HG03565 (cell line): ENCODE results near the gene CCDC34.

Source experiments
- ATAC-seq: cut with Tn5 transposase; IDR thresholded peaks from one replicate; pipeline ENCODE4 v1.9.1; 2021; ENCODE audit warnings: mild to moderate bottlenecking, moderate library complexity; ENCODE audit not compliant: unreplicated experiment

Gene CCDC34, protein sequence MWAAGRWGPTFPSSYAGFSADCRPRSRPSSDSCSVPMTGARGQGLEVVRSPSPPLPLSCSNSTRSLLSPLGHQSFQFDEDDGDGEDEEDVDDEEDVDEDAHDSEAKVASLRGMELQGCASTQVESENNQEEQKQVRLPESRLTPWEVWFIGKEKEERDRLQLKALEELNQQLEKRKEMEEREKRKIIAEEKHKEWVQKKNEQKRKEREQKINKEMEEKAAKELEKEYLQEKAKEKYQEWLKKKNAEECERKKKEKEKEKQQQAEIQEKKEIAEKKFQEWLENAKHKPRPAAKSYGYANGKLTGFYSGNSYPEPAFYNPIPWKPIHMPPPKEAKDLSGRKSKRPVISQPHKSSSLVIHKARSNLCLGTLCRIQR

GRCh38 chr11:27362749-27363575 is at the start of gene CCDC34:
TSS of gene CCDC34 (minus strand) at chr11:27363215. CDS start at chr11:27363194, 21 bp downstream.
- peak; percentile 100 for ATAC-seq

DNA sequence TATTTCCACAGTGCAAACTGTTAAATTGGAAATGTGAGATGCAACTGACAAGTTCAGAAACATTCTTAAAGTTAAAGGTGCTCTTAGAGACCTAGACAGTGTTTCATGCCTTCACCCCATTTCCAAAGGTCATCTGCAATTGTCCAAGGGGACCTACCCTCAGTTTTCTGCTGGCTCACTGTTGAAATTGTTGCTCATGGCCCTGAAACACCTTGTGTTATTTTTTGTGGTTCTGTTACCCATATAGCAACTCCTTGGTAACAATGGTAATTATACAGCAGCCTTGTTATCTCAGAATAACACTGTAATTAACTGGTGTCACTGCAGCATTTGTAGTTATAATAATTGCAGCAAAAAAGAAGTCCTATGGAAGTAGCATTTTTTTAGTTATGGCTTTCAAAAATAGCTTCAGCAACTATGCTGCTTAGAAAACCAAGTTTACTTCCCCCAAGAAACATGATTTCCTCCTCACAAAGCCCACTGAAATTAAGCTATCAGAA is 49.2 kb upstream of the CCDC34 start:
- no peak for ATAC-seq

- no peak for ATAC-seq
Observed at GRCh38 chr11:27411328-27411727, 48.3 kb upstream of the CCDC34 start.

GRCh38 chr11:27410272-27410671 is 47.3 kb upstream of the CCDC34 start:
- no peak for ATAC-seq

DNA sequence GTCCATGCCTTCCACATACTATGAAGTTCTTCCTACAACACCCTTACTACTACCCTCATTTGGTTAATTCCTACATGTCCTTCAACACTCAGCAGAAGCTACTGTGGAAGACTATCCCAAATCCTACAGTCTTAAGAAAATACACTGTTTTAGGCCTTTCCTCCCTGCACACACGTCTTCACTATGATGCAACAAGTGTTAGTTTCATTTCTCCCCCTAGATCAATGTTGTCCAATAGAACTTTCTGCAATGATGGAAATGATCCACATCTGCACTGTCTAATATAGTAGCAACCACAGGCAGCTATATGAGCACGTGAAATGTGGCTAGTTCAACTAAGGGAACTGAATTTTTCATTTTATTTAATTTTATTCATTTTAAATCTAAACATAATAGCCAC is 46.7 kb upstream of the CCDC34 start:
- ATAC-seq: no peak

GRCh38 chr11:27409049-27409448 is 46.0 kb upstream of the CCDC34 start:
- no peak for ATAC-seq

GRCh38 chr11:27408246-27408800 is 45.3 kb upstream of the CCDC34 start:
- ATAC-seq: no peak

DNA sequence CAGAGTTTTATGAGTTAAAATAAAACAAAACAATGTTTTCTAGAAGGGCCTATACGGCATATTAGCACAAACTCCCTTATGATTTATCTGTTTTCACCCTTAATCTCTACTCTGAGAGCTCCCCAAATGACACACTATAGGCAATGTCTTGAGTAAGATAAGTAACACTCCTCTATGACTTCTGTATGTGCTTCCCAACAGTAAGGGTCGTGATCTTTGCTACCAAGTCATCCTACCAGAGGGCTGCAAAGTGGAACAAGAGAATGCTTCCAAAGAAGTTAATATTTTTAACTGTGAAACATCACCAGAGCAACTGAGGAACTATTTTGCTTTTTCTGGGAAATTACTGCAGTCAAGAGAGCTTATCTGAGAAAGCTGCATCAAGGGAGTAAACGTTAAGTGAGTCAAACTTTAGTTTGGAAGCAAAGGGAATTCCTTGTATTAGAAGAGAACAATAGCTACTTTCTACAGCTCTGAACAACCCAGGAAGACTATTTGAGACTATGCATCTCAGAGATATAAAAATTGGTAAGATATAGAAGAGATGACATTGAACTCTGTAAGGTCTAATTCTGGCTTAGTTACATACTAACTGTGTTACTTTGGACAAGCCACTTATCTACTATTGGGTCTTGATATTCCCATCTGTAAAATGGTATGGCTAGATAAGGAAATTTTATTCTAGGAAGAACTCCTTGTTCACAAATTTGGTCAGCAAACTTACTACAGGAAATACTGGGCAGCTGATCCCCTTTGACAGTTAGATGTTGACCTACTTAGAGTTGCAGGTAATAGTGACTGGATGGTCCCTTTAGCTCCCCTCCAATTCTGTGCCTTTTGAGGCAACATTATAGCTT is 43.7 kb upstream of the CCDC34 start:
- no peak for ATAC-seq

DNA sequence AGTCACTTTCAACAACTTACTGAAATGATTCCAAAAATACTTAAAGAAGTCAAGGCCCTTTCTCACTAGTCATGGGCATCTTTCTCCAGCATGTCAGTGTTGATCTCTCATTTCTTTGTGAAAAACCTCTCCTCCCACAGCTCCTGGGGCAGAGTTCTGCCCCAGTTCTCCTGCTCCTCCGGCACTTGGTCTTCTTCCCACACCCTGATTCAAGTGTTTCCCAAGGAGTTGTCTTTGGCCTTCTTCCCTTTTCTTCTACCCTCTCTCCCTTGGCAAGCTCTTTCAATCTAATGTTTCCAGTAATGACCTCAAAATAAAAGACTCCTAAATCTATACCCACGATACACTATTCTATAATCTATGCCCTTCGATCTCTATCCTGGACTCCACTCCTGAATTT is 42.1 kb upstream of the CCDC34 start:
- no peak for ATAC-seq

DNA sequence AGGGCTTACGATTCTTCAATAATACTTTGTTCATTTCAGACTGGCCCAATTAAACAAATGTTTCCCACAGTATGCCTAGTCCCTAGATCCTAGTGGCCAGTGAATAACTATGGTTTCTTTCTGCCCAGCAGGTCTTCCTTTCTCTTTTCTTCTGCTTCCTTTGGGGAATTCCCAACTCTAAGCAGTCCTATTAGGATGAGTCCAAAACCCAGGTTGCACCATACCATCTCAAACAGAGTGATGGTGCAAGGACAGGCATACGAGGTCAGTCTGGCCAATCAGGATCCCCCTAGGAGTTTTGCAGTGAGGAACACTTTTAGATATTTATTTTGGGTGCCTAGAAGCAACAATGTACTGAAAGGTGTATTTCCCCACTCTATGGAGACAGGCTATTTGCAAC is 41.4 kb upstream of the CCDC34 start:
- ATAC-seq: no peak

DNA sequence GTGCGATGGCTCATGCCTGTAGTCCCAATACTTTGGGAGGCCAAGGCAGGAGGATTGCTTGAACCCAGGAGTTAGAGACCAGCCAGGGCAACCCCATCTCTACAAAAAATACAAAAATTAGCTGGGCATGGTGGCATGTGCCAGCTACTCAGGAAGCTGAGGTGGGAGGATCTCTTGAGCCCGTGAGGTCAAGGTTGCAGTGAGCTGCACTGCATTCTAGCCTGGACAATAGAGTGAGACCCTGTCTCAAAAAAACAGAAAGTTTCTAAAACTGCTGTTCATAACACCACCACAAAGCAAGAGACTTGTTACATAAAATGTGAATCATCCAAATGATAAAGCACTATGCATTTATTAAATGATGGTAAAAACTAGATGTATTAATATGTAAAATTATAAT is 40.2 kb upstream of the CCDC34 start:
- no peak for ATAC-seq

- ATAC-seq: no peak
Observed at GRCh38 chr11:27402450-27402849, 39.4 kb upstream of the CCDC34 start.

GRCh38 chr11:27401833-27402316 is 38.9 kb upstream of the CCDC34 start:
- ATAC-seq: no peak

DNA sequence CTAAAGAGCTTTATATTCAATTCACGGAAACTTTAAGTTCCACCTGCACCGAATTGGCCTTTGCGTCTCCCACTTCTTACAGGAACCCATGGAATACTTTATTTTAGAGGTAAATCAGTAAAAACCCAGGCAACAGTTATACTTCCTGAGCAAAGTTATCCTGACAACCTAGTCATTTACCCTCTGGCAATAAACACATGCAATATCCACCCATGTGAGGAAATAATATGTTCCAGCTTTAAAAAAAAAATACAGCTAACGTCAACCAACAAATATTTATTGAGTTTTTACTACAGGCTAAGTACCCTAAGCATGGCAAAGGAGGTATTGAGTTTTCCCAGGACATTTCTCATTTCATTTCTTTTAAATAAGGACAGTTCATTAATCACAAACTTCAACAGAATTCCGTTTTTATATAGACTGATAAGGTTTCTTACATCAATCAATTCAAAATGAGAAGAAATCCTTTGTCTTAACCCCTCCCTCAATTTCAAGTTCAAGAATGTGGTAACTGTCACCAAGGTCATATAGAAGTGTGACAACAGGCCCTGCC is 38.3 kb upstream of the CCDC34 start:
- ATAC-seq: no peak

DNA sequence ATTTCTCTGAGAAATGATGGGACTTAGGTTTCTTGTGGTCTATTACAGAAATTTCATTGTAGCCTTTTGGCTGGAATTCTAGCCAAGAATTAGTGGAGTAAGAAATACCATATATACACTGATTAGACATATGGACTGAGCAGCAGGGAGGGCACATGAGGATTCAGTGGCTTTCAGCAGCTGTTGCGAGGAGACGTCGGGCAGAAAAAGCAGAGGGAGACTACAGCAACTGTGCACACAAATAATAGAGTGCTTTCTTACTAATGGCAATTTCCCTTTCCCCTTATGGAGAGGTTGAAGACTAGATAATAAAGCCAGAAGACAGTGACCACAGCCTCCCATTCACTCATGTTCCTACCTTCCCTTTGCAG is 35.4 kb upstream of the CCDC34 start:
- no peak for ATAC-seq

- ATAC-seq: no peak
Observed at GRCh38 chr11:27397624-27398399, 34.8 kb upstream of the CCDC34 start.

- ATAC-seq: no peak
Observed at GRCh38 chr11:27396259-27396839, 33.3 kb upstream of the CCDC34 start.

DNA sequence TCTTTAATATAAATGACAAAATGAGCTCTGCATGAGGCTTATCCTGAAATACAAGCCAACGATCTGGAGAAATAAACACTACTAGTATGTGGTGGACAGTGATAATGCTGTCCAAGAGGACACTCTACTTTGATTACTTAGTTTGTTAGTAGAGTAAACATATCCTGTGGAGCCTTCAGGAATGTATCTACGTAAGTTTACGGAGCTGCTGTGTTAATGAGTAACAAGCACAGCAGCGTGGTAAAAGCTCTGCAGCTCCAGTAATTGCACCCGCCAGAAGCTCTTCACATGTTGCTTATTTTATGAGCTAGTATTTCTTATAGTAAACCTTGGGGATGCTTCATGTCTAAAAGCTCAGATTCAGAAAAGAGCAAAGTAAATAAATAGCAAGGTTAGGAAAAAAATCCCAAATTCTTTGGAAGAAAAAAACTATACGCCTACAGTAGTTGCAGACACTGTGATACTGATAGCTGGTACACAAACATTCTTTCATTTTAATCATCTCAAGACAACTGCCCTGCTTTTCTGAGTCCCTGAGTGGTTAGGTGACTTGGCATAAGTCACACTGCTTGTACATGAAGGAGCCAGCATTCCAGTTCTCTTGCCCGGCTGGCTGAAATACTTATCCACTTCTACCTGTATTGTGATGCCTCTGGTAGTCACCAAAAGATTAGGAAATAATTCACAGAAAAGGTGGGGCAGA is 32.7 kb upstream of the CCDC34 start:
- ATAC-seq: no peak
